Spleen (tissue), 13 donors: ENCODE data around the gene RPL15. TPM values are rescaled to one million over a fixed set of nuclear protein-coding genes. Genes with fewer than 3 reads are reported as not detected.

Experiments
- DNase-seq: peaks from one replicate; pipeline ENCODE4 v3.0.0-alpha.2; 2020
- H3K27ac ChIP-seq, 8 donors: fragments of 200-600 bp; sonication (generic) in 7 of 8; 1 replicate in 4 of 8; 2 replicates in 4 of 8; pipeline versions ENCODE4 v1.5.0 to v1.8.0; 2016 to 2021; ENCODE audit warnings: inconsistent platforms in 4 of 8, mild to moderate bottlenecking in 4 of 8, moderate library complexity in 1 of 8
- H3K27me3 ChIP-seq, 7 donors: fragments of 200-600 bp; sonication (generic) in 6 of 7; replicated peaks in 1 of 7; 1 replicate in 4 of 7; 2 replicates in 3 of 7; pipeline versions ENCODE4 v1.5.0 to v1.8.0; 2016 to 2021; ENCODE audit warnings: inconsistent platforms in 3 of 7, mild to moderate bottlenecking in 1 of 7
- H3K36me3 ChIP-seq, 6 donors: fragments of 200-600 bp; sonication (generic) in 5 of 6; 1 replicate in 4 of 6; 2 replicates in 2 of 6; pipeline versions ENCODE4 v1.5.0 to v1.8.0; 2016 to 2021; ENCODE audit warnings: inconsistent platforms in 2 of 6
- H3K4me1 ChIP-seq, 6 donors: fragments of 200-600 bp; sonication (generic) in 5 of 6; 1 replicate in 3 of 6; 2 replicates in 3 of 6; pipeline versions ENCODE4 v1.5.0 to v1.8.0; 2016 to 2021; ENCODE audit warnings: inconsistent platforms in 3 of 6
- H3K4me3 ChIP-seq, 8 donors: fragments of 200-600 bp; sonication (generic) in 7 of 8; 1 replicate in 4 of 8; 2 replicates in 4 of 8; pipeline versions ENCODE4 v1.5.0 to v1.8.0; 2016 to 2021; ENCODE audit warnings: inconsistent platforms in 4 of 8, mild to moderate bottlenecking in 4 of 8, moderate library complexity in 2 of 8
- H3K9me3 ChIP-seq, 8 donors: fragments of 200-600 bp; sonication (generic) in 7 of 8; 1 replicate in 4 of 8; 2 replicates in 4 of 8; pipeline versions ENCODE4 v1.5.0 to v1.8.0; 2016 to 2021; ENCODE audit warnings: inconsistent platforms in 4 of 8
- CTCF ChIP-seq, 11 experiments: fragments of 200-600 bp in 7 of 11; fragments of 450-650 bp in 4 of 11; sonication (generic) in 4 of 11; IDR thresholded peaks in 8 of 11; conservative IDR thresholded peaks in 3 of 11; 1 replicate in 7 of 11; 2 replicates in 4 of 11; pipeline versions ENCODE4 v1.4.0 to v1.8.0; 2016 to 2021; ENCODE audit warnings: antibody characterized with exemption in 11 of 11, inconsistent platforms in 4 of 11, mild to moderate bottlenecking in 1 of 11
- POLR2A ChIP-seq, 3 donors: fragments of 450-650 bp; IDR thresholded peaks; one replicate each; pipeline ENCODE4 v1.5.1; 2017; ENCODE audit warnings: antibody characterized with exemption in 3 of 3, mild to moderate bottlenecking in 1 of 3
- POLR2AphosphoS5 ChIP-seq, 3 donors: sonication (generic); formaldehyde crosslinking; IDR thresholded peaks; one replicate each; pipeline ENCODE4 v1.5.1; 2017; ENCODE audit warnings: antibody characterized with exemption in 3 of 3
- WGBS, 5 donors: extraction: QIAGEN DNeasy Blood & Tissue Kit in 3 of 5; methylation state at CpG; one replicate each; pipeline versions ENCODE4 v1.1.5 to v1.1.7; 2013 to 2018; 5-methylcytosine and 5-hydroxymethylcytosine counted together
- intact Hi-C: fragments of 100-400 bp; cut with DNase I; formaldehyde crosslinking; loops from one replicate; pipeline ENCODE4 v1.15.0; 2023; ENCODE audit warnings: low total_unique reads
- long read RNA-seq, 2 donors: transcript quantifications; one replicate each; lab custom pipeline, GENCODE V29; 2026
- polyA plus RNA-seq, 3 donors: library from polyadenylated mRNA; stranded (reverse); fragments of 200-250 nt; gene quantifications; one replicate each; pipeline ENCODE4 v1.2.1, GENCODE V29; 2013
- total RNA-seq, 7 donors: library from RNA; depleted of rRNA in 3 of 7; stranded (reverse); fragments of >200 nt in 3 of 7; fragmentation: NEBNext Ultra II Directional in 4 of 7; extraction: Animal tissue kit (Norgen Biotek cat#: 25700) in 4 of 7; gene quantifications; one replicate each; pipeline versions ENCODE4 v1.1.0 to v1.2.1, GENCODE V29; 2016 to 2021
- donor health status: healthy with polysubstance abuse.
- donor health status: DM: no; HTN: no; CAD: no; lungs with moderate emphysema.
- donor health status: DM: no; HTN: no; CAD: no.
- donor health status: Bipolar disorder and iron deficiency.
- donor health status: healthy.
- donor health status: DM: no; HTN: no; CAD: no.
- donor health status: DM: yes; HTN: yes; CAD: no.

Gene RPL15
- total RNA-seq (1,000 to 10,000 TPM; 1,270 to 1,952 (median 1,638) TPM), polyA plus RNA-seq (1,000 to 10,000 TPM; 4,457 to 6,830 (median 5,860) TPM)
- long read RNA-seq, donor 1, transcript RPL15-212 (2 exons, 1,785 nt), result minor isoform, 25 of 929 reads
- long read RNA-seq, donor 1, transcript RPL15-202 (3 exons, 820 nt), result minor isoform, 123 of 929 reads
- long read RNA-seq, donor 1, transcript RPL15-208 (4 exons, 1,063 nt), result minor isoform, 66 of 929 reads
- long read RNA-seq, donor 1, transcript RPL15-201 (4 exons, 2,730 nt), result major isoform, 678 of 929 reads
- long read RNA-seq, donor 1, partial matches to known transcripts, result 12 of 929 reads
- long read RNA-seq, donor 1, other reads (novel, unspliced or antisense), result 11 of 929 reads
- long read RNA-seq, donor 2, transcript RPL15-202 (3 exons, 820 nt), result minor isoform, 91 of 884 reads
- long read RNA-seq, donor 2, transcript RPL15-212 (2 exons, 1,785 nt), result minor isoform, 24 of 884 reads
- long read RNA-seq, donor 2, transcript RPL15-208 (4 exons, 1,063 nt), result minor isoform, 58 of 884 reads
- long read RNA-seq, donor 2, transcript RPL15-201 (4 exons, 2,730 nt), result major isoform, 671 of 884 reads
- long read RNA-seq, donor 2, partial matches to known transcripts, result 9 of 884 reads
- long read RNA-seq, donor 2, other reads (novel, unspliced or antisense), result 14 of 884 reads

GRCh38 chr3:23916886-23917678 lies at the start of gene RPL15, which contains the start of gene NKIRAS1:
Gene RPL15, plus strand, starts transcription at chr3:23917132. Its CDS starts 728 bp downstream, at chr3:23917860.
Gene NKIRAS1, minus strand, starts transcription at chr3:23916990. Its CDS starts 6,086 bp downstream, at chr3:23910904.
- intact Hi-C loops, result no loop called here
- 0 to 1% (median 0%) methylated on average over 41 to 64 of the region's 64 CpGs for WGBS, 5 donors
- no peaks in the 10 kb centered on the region for H3K27me3 ChIP-seq
- TF ChIP-seq POLR2A (IDR thresholded peaks at IDR 0.05) (peak; percentile 43 to 95 (median 92)), POLR2AphosphoS5 (IDR thresholded peaks at IDR 0.05) (peak; percentile 98 to 100 (median 99)), CTCF (IDR thresholded peaks at IDR 0.05 in 8 of 11, conservative IDR thresholded peaks at IDR 0.05 in 3 of 11) (peak; percentile 56 to 90 (median 80))
- DNase-seq, result peak; percentile 99
- H3K27ac ChIP-seq, result peak within 1 kb of the TSS; percentile 91 to 99 (median 97)
- H3K9me3 ChIP-seq, result no peaks in the 10 kb centered on the region
- peak within 1 kb of the TSS; percentile 57 to 99 (median 83) for H3K4me3 ChIP-seq
- peaks cover 28 to 59% (median 51%) of the 10 kb centered on the region in 6 donors for H3K4me1 ChIP-seq
- H3K36me3 ChIP-seq, result peaks cover 0 to 43% (median 32%) of the 10 kb centered on the region in 6 donors

- Histone ChIP-seq H3K4me3 (no peak overlapping the region), H3K9me3 (no peaks in the 10 kb centered on the region), H3K4me1 (peaks cover 19 to 71% (median 36%) of the 10 kb centered on the region in 6 donors), H3K27ac (no peak overlapping the region), H3K36me3 (no peaks in the 10 kb centered on the region), H3K27me3 (no peaks in the 10 kb centered on the region)
- no peak for DNase-seq
- intact Hi-C loops, result no loop called here
- WGBS, 5 donors, result 41 to 62% (median 44%) methylated on average over 1 of the region's 1 CpG
- no peak for TF ChIP-seq POLR2AphosphoS5 (IDR thresholded peaks at IDR 0.05)
- no peak for TF ChIP-seq POLR2A (IDR thresholded peaks at IDR 0.05)
- TF ChIP-seq CTCF (IDR thresholded peaks at IDR 0.05 in 8 of 11, conservative IDR thresholded peaks at IDR 0.05 in 3 of 11), result no peak
Measured at GRCh38 chr3:23867400-23867799, 49.5 kb upstream of the RPL15 start.

DNA sequence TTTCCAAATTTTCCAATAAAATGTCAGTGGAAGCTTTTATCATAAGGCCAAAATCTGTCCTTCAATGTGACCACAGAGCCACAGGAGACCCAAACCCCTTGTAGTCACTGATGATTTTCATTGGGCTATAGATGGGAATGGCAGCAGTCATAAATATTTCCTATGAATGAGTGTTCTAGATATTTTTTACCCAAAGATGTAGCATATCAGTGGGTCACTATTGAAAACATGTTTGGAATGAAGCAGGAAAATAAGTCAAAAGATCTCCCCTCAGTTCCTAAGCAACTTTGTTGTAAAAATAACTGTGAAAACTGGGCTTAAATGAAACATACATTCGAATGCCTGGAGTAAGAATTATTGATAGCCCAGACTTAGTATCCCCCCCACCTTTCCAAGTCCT lies 49.1 kb upstream of the RPL15 start:
- peaks cover 19 to 67% (median 36%) of the 10 kb centered on the region in 6 donors for H3K4me1 ChIP-seq
- WGBS, 5 donors, result 91 to 100% (median 96%) methylated on average over 1 of the region's 1 CpG
- no peak for TF ChIP-seq POLR2A (IDR thresholded peaks at IDR 0.05)
- TF ChIP-seq CTCF (IDR thresholded peaks at IDR 0.05 in 8 of 11, conservative IDR thresholded peaks at IDR 0.05 in 3 of 11), result no peak
- TF ChIP-seq POLR2AphosphoS5 (IDR thresholded peaks at IDR 0.05), result no peak
- DNase-seq, result no peak
- intact Hi-C loops, result no loop called here
- no peaks in the 10 kb centered on the region for H3K9me3 ChIP-seq
- no peak overlapping the region for H3K27ac ChIP-seq
- no peaks in the 10 kb centered on the region for H3K27me3 ChIP-seq
- no peaks in the 10 kb centered on the region for H3K36me3 ChIP-seq
- no peak overlapping the region for H3K4me3 ChIP-seq
